Stimulated activated CD8-positive, alpha-beta memory T cell treated with anti-CD3 and anti-CD28 coated beads, Interleukin-7, amount 100 ng/mL, for 1 hour (primary cell): Measurements from ENCODE around the gene SLC6A20.

Experiments
- DNase-seq, 2 donors: peaks; one replicate each; pipeline ENCODE4 v3.0.0-alpha.2; 2020; ENCODE audit warnings: low read depth in 2 of 2

The SLC6A20 gene

GRCh38 chr3:45777746-45778386 lies 18.5 kb downstream of the SLC6A20 start:
- DNase-seq = no peak

- DNase-seq = no peak
These were observed 19.1 kb downstream of the SLC6A20 start for GRCh38 chr3:45777111-45777745.

- DNase-seq = no peak
These were observed 19.7 kb downstream of the SLC6A20 start for GRCh38 chr3:45776611-45777010.

- DNase-seq = no peak
These were observed 20.1 kb downstream of the SLC6A20 start for GRCh38 chr3:45776301-45776595.

- no peak for DNase-seq
These were observed 20.6 kb downstream of the SLC6A20 start for GRCh38 chr3:45775571-45776300.

- DNase-seq = no peak
These were observed 21.5 kb downstream of the SLC6A20 start for GRCh38 chr3:45774581-45775521.

GRCh38 chr3:45773714-45774449 lies 22.5 kb downstream of the SLC6A20 start:
- no peak for DNase-seq

- DNase-seq = no peak
These were observed 23.3 kb downstream of the SLC6A20 start for GRCh38 chr3:45773072-45773471.

GRCh38 chr3:45772341-45773035 lies 23.8 kb downstream of the SLC6A20 start:
- no peak for DNase-seq

- no peak for DNase-seq
These were observed 24.5 kb downstream of the SLC6A20 start for GRCh38 chr3:45771831-45772230.

- no peak for DNase-seq
These were observed 25.1 kb downstream of the SLC6A20 start for GRCh38 chr3:45771166-45771775.

GRCh38 chr3:45765958-45766357 lies 30.4 kb downstream of the SLC6A20 start:
- no peak for DNase-seq

- DNase-seq = no peak
These were observed 31.0 kb downstream of the SLC6A20 start for GRCh38 chr3:45765266-45765851.

- no peak for DNase-seq
These were observed 33.0 kb downstream of the SLC6A20 start for GRCh38 chr3:45763303-45763675.

GRCh38 chr3:45762647-45763302 lies 33.6 kb downstream of the SLC6A20 start:
- DNase-seq = no peak

- no peak for DNase-seq
These were observed 34.5 kb downstream of the SLC6A20 start for GRCh38 chr3:45761831-45762230.

GRCh38 chr3:45760878-45761711 lies 35.2 kb downstream of the SLC6A20 start:
- DNase-seq = no peak

GRCh38 chr3:45759851-45760250 lies 36.5 kb downstream of the SLC6A20 start:
- DNase-seq = no peak

- no peak for DNase-seq
These were observed 37.5 kb downstream of the SLC6A20 start for GRCh38 chr3:45758871-45759270.
